HCT116 (cell line): ENCODE results near the gene GPR61. TPM values are rescaled to one million over a fixed set of nuclear protein-coding genes. Genes with fewer than 3 reads are reported as not detected.

Experiments used
- ATAC-seq: fragments of 200-7000 bp; cut with Tn5 transposase; 2 replicates; pipeline ENCODE4 v1.9.1; 2020; ENCODE audit warnings: mild to moderate bottlenecking, moderate library complexity
- BruUV-seq: library from RNA; stranded (reverse); fragments of 400-500 nt; replicated peaks from 2 replicates; lab custom pipeline; 2021; lab: Mats Ljungman, UMichigan
- CTCF ChIA-PET: fragments of 300-600 bp; sonication (Branson Sonifier 250); formaldehyde crosslinking; loops from one replicate; lab custom pipeline; 2021; ENCODE audit warnings: antibody characterized with exemption; lab: Charles Lee
- POLR2A ChIA-PET: fragments of 300-600, 350-600 bp; sonication (Branson Sonifier 250); formaldehyde crosslinking; loops from one replicate; lab custom pipeline; 2021; ENCODE audit warnings: antibody characterized with exemption; lab: Charles Lee
- RAD21 ChIA-PET, 2 experiments: fragments of 300-600 bp; sonication (Branson Sonifier 250); formaldehyde crosslinking; loops; one replicate each; lab custom pipeline; 2023; ENCODE audit warnings: low total read pairs in 2 of 2; ENCODE audit not compliant: uncharacterized antibody in 2 of 2, unreplicated experiment in 2 of 2, low non-redundant PET in 1 of 2; lab: Charles Lee
- DNase-seq: peaks from one replicate; pipeline ENCODE4 v3.0.0-alpha.2; 2010; ENCODE audit warnings: low read depth, low spot score
- H2AFZ ChIP-seq: fragments of 200-600 bp; shearing (Covaris generic), sonication (generic); 2 replicates; pipeline ENCODE4 v1.6.1; 2017; ENCODE audit warnings: low read depth, mixed run types, mixed read lengths, antibody characterized with exemption, low read length; ENCODE audit not compliant: poor library complexity, severe bottlenecking
- H3K27ac ChIP-seq: 2 replicates; pipeline ENCODE4 v1.5.1; 2012; ENCODE audit warnings: low read depth, low read length
- H3K27me3 ChIP-seq: fragments of 200-600 bp; sonication (generic); 2 replicates; pipeline ENCODE4 v1.6.1; 2016; ENCODE audit warnings: mixed run types, low read length, mixed read lengths; ENCODE audit not compliant: insufficient read depth
- H3K36me3 ChIP-seq, 2 experiments: fragments of 200-500 bp in 1 of 2; fragments of 200-600 bp in 1 of 2; sonication (Bioruptor generic) in 1 of 2; sonication (generic) in 1 of 2; 2 replicates each; pipeline versions ENCODE4 v1.5.1 to v1.6.1; 2014 to 2016; ENCODE audit warnings: low read length in 2 of 2, inconsistent platforms in 1 of 2, mixed read lengths in 1 of 2, mixed run types in 1 of 2; ENCODE audit not compliant: insufficient read depth in 2 of 2, control insufficient read depth in 1 of 2
- H3K4me1 ChIP-seq, 2 experiments: fragments of 200-600 bp in 1 of 2; sonication (generic) in 1 of 2; 2 replicates each; pipeline versions ENCODE4 v1.5.1 to v1.6.1; 2012 to 2017; ENCODE audit warnings: low read length in 2 of 2, inconsistent platforms in 1 of 2, mild to moderate bottlenecking in 1 of 2, mixed read lengths in 1 of 2, mixed run types in 1 of 2, moderate library complexity in 1 of 2; ENCODE audit not compliant: insufficient read depth in 2 of 2, control insufficient read depth in 1 of 2
- H3K4me2 ChIP-seq: fragments of 200-600 bp; sonication (generic); 2 replicates; pipeline ENCODE4 v1.6.1; 2017; ENCODE audit warnings: mixed run types, low read length, mixed read lengths
- H3K4me3 ChIP-seq, 2 experiments: fragments of 200-600 bp in 1 of 2; sonication (generic) in 1 of 2; replicated peaks in 1 of 2; 2 replicates each; pipeline ENCODE4 v1.5.1; 2011 to 2016; ENCODE audit warnings: low read length in 2 of 2, control low read depth in 1 of 2, low read depth in 1 of 2, mild to moderate bottlenecking in 1 of 2, mixed read lengths in 1 of 2, mixed run types in 1 of 2
- H3K79me2 ChIP-seq: fragments of 200-600 bp; sonication (generic); 2 replicates; pipeline ENCODE4 v1.6.1; 2017; ENCODE audit warnings: mild to moderate bottlenecking, mixed run types, low read length, moderate library complexity, mixed read lengths; ENCODE audit not compliant: insufficient read depth
- H3K9ac ChIP-seq: fragments of 200-600 bp; sonication (generic); 2 replicates; pipeline ENCODE4 v1.6.1; 2016; ENCODE audit warnings: low read length, mixed read lengths
- H3K9me2 ChIP-seq: fragments of 200-600 bp; sonication (generic), shearing (Covaris generic); 2 replicates; pipeline ENCODE4 v1.6.1; 2017; ENCODE audit warnings: mixed run types, mild to moderate bottlenecking, moderate library complexity; ENCODE audit not compliant: insufficient read depth
- H3K9me3 ChIP-seq, 2 experiments: fragments of 200-500 bp in 1 of 2; fragments of 200-600 bp in 1 of 2; sonication (Bioruptor generic) in 1 of 2; sonication (generic) in 1 of 2; 2 replicates each; pipeline ENCODE4 v1.6.1; 2014 to 2017; ENCODE audit warnings: low read length in 2 of 2, mixed read lengths in 2 of 2, inconsistent platforms in 1 of 2, low read depth in 1 of 2, mild to moderate bottlenecking in 1 of 2, mixed run types in 1 of 2, moderate library complexity in 1 of 2; ENCODE audit not compliant: control insufficient read depth in 1 of 2, insufficient read depth in 1 of 2
- H4K20me1 ChIP-seq: fragments of 200-600 bp; sonication (generic), shearing (Covaris generic); 2 replicates; pipeline ENCODE4 v1.6.1; 2017; ENCODE audit warnings: mixed run types, mild to moderate bottlenecking, moderate library complexity; ENCODE audit not compliant: insufficient read depth
- ATF3 ChIP-seq: IDR thresholded peaks from 2 replicates; pipeline ENCODE4 v1.6.1; 2012
- EZH2 ChIP-seq: fragments of 200-600 bp; sonication (generic); IDR thresholded peaks from 2 replicates; pipeline ENCODE4 v1.6.1; 2017; ENCODE audit warnings: antibody characterized with exemption, mixed run types
- FOSL1 ChIP-seq: IDR thresholded peaks from 2 replicates; pipeline ENCODE4 v1.6.1; 2012; ENCODE audit warnings: low read depth
- JUND ChIP-seq: IDR thresholded peaks from 2 replicates; pipeline ENCODE4 v1.6.1; 2012
- SIN3A ChIP-seq: IDR thresholded peaks from 2 replicates; pipeline ENCODE4 v1.6.1; 2012; ENCODE audit warnings: low read depth
- SP1 ChIP-seq: IDR thresholded peaks from 2 replicates; pipeline ENCODE4 v1.6.1; 2012; ENCODE audit warnings: low read depth
- SRF ChIP-seq: IDR thresholded peaks from 2 replicates; pipeline ENCODE4 v1.6.1; 2012; ENCODE audit warnings: low read depth
- TCF7L2 ChIP-seq: IDR thresholded peaks from 2 replicates; pipeline ENCODE4 v1.7.0; 2011; ENCODE audit warnings: borderline replicate concordance, inconsistent platforms; ENCODE audit not compliant: insufficient read depth, insufficient read length; ENCODE audit errors: extremely low read depth
- ZBTB33 ChIP-seq: IDR thresholded peaks from 2 replicates; pipeline ENCODE4 v1.6.1; 2011; ENCODE audit warnings: mild to moderate bottlenecking, low read length, moderate library complexity; ENCODE audit not compliant: insufficient replicate concordance; ENCODE audit errors: extremely low read depth
- ZNF274 ChIP-seq: fragments of 200-500 bp; sonication (Bioruptor generic); IDR thresholded peaks from 2 replicates; pipeline ENCODE4 v1.6.1; 2014; ENCODE audit warnings: mild to moderate bottlenecking, low read depth, low read length, inconsistent platforms
- intact Hi-C: fragments of 100-400 bp; cut with micrococcal nuclease; formaldehyde crosslinking; loops from 2 replicates; pipeline ENCODE4 v1.10.0; 2022
- total RNA-seq: library from RNA; stranded (reverse); gene quantifications from one replicate; pipeline ENCODE4 v1.2.1, GENCODE V29; 2021; ENCODE audit not compliant: unreplicated experiment

GPR61 gene
- total RNA-seq, 1 experiment from 2014 or later = not detected

- H4K20me1 ChIP-seq = no peaks in the 10 kb centered on the region
- TF ChIP-seq SRF (no peak), FOSL1 (no peak), ZNF274 (no peak), ZBTB33 (no peak), TCF7L2 (no peak), ATF3 (no peak), SIN3A (no peak)
- H3K4me2 ChIP-seq = no peak overlapping the region
- no peak overlapping the region for H3K27ac ChIP-seq
- H3K79me2 ChIP-seq = no peaks in the 10 kb centered on the region
- H3K9me2 ChIP-seq = no peaks in the 10 kb centered on the region
- H3K36me3 ChIP-seq = no peaks in the 10 kb centered on the region
- CTCF ChIA-PET = interaction anchor here (1.0 to 1.2 kb wide), 2 partner anchors 49 to 99 kb away, joined by 3 to 4 read pairs; no protein-coding TSS in a partner anchor
- H3K27me3 ChIP-seq = no peaks in the 10 kb centered on the region
- POLR2A ChIA-PET = no interaction called here
- no peak overlapping the region for H3K9ac ChIP-seq
- intact Hi-C loops = no loop called here
- H3K4me3 ChIP-seq = no peak overlapping the region
- ATAC-seq (no peak), DNase-seq (no peak)
- BruUV-seq = no TSS peak
- RAD21 ChIA-PET = interaction anchor here in 1 of 2 experiments (0.6 kb wide), 1 partner anchor 89 kb away, joined by 8 read pairs; no protein-coding TSS in a partner anchor
- H3K4me1 ChIP-seq = no peaks in the 10 kb centered on the region
- no peaks in the 10 kb centered on the region for H3K9me3 ChIP-seq
- no peak overlapping the region for H2AFZ ChIP-seq
Measured at GRCh38 chr1:109541102-109541501, 1.4 kb downstream of the GPR61 start.

- H3K9me3 ChIP-seq = no peaks in the 10 kb centered on the region
- ATAC-seq (no peak), DNase-seq (no peak)
- no peaks in the 10 kb centered on the region for H4K20me1 ChIP-seq
- H3K27ac ChIP-seq = no peak overlapping the region
- CTCF ChIA-PET = interaction anchor here (0.6 kb wide), 1 partner anchor 107 kb away, joined by 3 read pairs; no protein-coding TSS in a partner anchor
- H3K27me3 ChIP-seq = no peaks in the 10 kb centered on the region
- no peaks in the 10 kb centered on the region for H3K9me2 ChIP-seq
- H3K4me2 ChIP-seq = no peak overlapping the region
- no peak overlapping the region for H3K9ac ChIP-seq
- peaks cover 7 to 13% of the 10 kb centered on the region in 2 experiments for H3K4me1 ChIP-seq
- RAD21 ChIA-PET = no interaction called here
- no peak overlapping the region for H2AFZ ChIP-seq
- peaks cover 8% of the 10 kb centered on the region for H3K79me2 ChIP-seq
- BruUV-seq = no TSS peak
- POLR2A ChIA-PET = no interaction called here
- TF ChIP-seq JUND (no peak), SP1 (no peak), EZH2 (no peak)
- H3K4me3 ChIP-seq = no peak overlapping the region
- intact Hi-C loops = no loop called here
- no peaks in the 10 kb centered on the region for H3K36me3 ChIP-seq
Measured at GRCh38 chr1:109542657-109543056, 3.0 kb downstream of the GPR61 start.
